CD14-positive monocyte (primary cell): Measurements from ENCODE around the gene KCNQ1. TPM values are rescaled to one million over a fixed set of nuclear protein-coding genes. Genes with fewer than 3 reads are reported as not detected.

Experiments used
- DNase-seq, 3 donors: peaks; one replicate each; pipeline ENCODE4 v3.0.0-alpha.2; 2011 to 2022
- H2AFZ ChIP-seq: 2 replicates; pipeline ENCODE4 v1.6.0; 2012; ENCODE audit warnings: mild to moderate bottlenecking, low read depth, low read length, inconsistent platforms; ENCODE audit not compliant: insufficient read depth, poor library complexity, severe bottlenecking
- H3K27ac ChIP-seq, 2 donors: 1 replicate in 1 of 2; 2 replicates in 1 of 2; pipeline ENCODE4 v1.5.1; 2012 to 2013; ENCODE audit warnings: low read length in 2 of 2, control low read depth in 1 of 2, inconsistent platforms in 1 of 2, low read depth in 1 of 2, mild to moderate bottlenecking in 1 of 2
- H3K27me3 ChIP-seq, 2 donors: one replicate each; pipeline versions ENCODE4 v1.6.0 to v1.6.1; 2011 to 2013; ENCODE audit warnings: low read length in 2 of 2; ENCODE audit not compliant: control insufficient read depth in 2 of 2, insufficient read depth in 2 of 2
- H3K36me3 ChIP-seq, 2 donors: replicated peaks in 1 of 2; 1 replicate in 1 of 2; 2 replicates in 1 of 2; pipeline versions ENCODE4 v1.5.1 to v1.6.1; 2012 to 2013; ENCODE audit warnings: low read length in 2 of 2, control low read depth in 1 of 2, inconsistent platforms in 1 of 2, mild to moderate bottlenecking in 1 of 2; ENCODE audit not compliant: insufficient read depth in 2 of 2, control insufficient read depth in 1 of 2
- H3K4me1 ChIP-seq, 2 donors: 1 replicate in 1 of 2; 2 replicates in 1 of 2; pipeline versions ENCODE4 v1.5.1 to v1.6.1; 2012 to 2013; ENCODE audit warnings: low read length in 2 of 2, control low read depth in 1 of 2, inconsistent platforms in 1 of 2, mild to moderate bottlenecking in 1 of 2, moderate library complexity in 1 of 2; ENCODE audit not compliant: insufficient read depth in 2 of 2, control insufficient read depth in 1 of 2
- H3K4me2 ChIP-seq: replicated peaks from 2 replicates; pipeline ENCODE3; 2012; ENCODE audit warnings: low read length, moderate library complexity, mild to moderate bottlenecking; ENCODE audit not compliant: poor library complexity, severe bottlenecking; ENCODE audit errors: extremely low read depth
- H3K4me3 ChIP-seq, 3 experiments: fragments of 200-600 bp in 1 of 3; sonication (generic) in 1 of 3; replicated peaks in 1 of 3; 1 replicate in 2 of 3; 2 replicates in 1 of 3; pipeline ENCODE4 v1.5.1; 2011 to 2013; ENCODE audit warnings: low read length in 3 of 3, mild to moderate bottlenecking in 3 of 3, control low read depth in 2 of 3, low read depth in 2 of 3, inconsistent platforms in 1 of 3, moderate library complexity in 1 of 3
- H3K79me2 ChIP-seq: 2 replicates; pipeline ENCODE4 v1.6.0; 2012; ENCODE audit warnings: mild to moderate bottlenecking, control low read depth, inconsistent platforms, low read length, moderate library complexity; ENCODE audit not compliant: insufficient read depth
- H3K9ac ChIP-seq: 2 replicates; pipeline ENCODE4 v1.6.0; 2017; ENCODE audit warnings: low read length, mild to moderate bottlenecking; ENCODE audit not compliant: insufficient read depth, poor library complexity, severe bottlenecking
- H3K9me3 ChIP-seq, 2 donors: replicated peaks in 1 of 2; 1 replicate in 1 of 2; 2 replicates in 1 of 2; pipeline versions ENCODE4 v1.5.1 to v1.6.1; 2012 to 2013; ENCODE audit warnings: low read length in 2 of 2, control low read depth in 1 of 2; ENCODE audit not compliant: control insufficient read depth in 1 of 2, insufficient read depth in 1 of 2
- H4K20me1 ChIP-seq: 2 replicates; pipeline ENCODE4 v1.6.0; 2012; ENCODE audit warnings: mild to moderate bottlenecking, low read length, control low read depth, moderate library complexity; ENCODE audit not compliant: insufficient read depth
- H3K27ac Mint-ChIP-seq, 7 donors: one replicate each; pipeline ENCODE4 v1.8.0; 2020; ENCODE audit warnings: mild to moderate bottlenecking in 7 of 7, mixed read lengths in 7 of 7, moderate library complexity in 6 of 7, inconsistent platforms in 2 of 7
- H3K27me3 Mint-ChIP-seq, 3 donors: one replicate each; pipeline ENCODE4 v1.8.0; 2021 to 2022; ENCODE audit warnings: low read depth in 3 of 3, mild to moderate bottlenecking in 3 of 3, mixed read lengths in 3 of 3, moderate library complexity in 3 of 3, inconsistent platforms in 1 of 3
- H3K36me3 Mint-ChIP-seq, 2 donors: one replicate each; pipeline ENCODE4 v1.8.0; 2020; ENCODE audit warnings: mixed read lengths in 2 of 2, inconsistent platforms in 1 of 2, mild to moderate bottlenecking in 1 of 2
- H3K4me1 Mint-ChIP-seq: one replicate; pipeline ENCODE4 v1.8.0; 2020; ENCODE audit warnings: mild to moderate bottlenecking, mixed read lengths
- H3K4me3 Mint-ChIP-seq, 2 donors: one replicate each; pipeline ENCODE4 v1.8.0; 2020; ENCODE audit warnings: mild to moderate bottlenecking in 2 of 2, mixed read lengths in 2 of 2, moderate library complexity in 1 of 2
- H3K9me3 Mint-ChIP-seq, 7 donors: one replicate each; pipeline ENCODE4 v1.8.0; 2020 to 2022; ENCODE audit warnings: mixed read lengths in 7 of 7, mild to moderate bottlenecking in 6 of 7, moderate library complexity in 6 of 7, inconsistent platforms in 2 of 7
- CTCF ChIP-seq: fragments of 200-600 bp; IDR thresholded peaks from one replicate; pipeline ENCODE4 v1.8.0; 2022; ENCODE audit warnings: antibody characterized with exemption, mild to moderate bottlenecking
- WGBS: methylation state at CpG from one replicate; pipeline ENCODE4 v1.1.5; 2013; ENCODE audit warnings: missing lambda C conversion rate; ENCODE audit not compliant: insufficient coverage; 5-methylcytosine and 5-hydroxymethylcytosine counted together
- intact Hi-C, 2 donors: fragments of 100-400 bp; cut with micrococcal nuclease; formaldehyde crosslinking; loops; one replicate each; pipeline versions ENCODE4 v1.15.0 to v1.15.1; 2023
- polyA plus RNA-seq, 3 donors: library from polyadenylated mRNA; depleted of rRNA in 1 of 3; unstranded in 2 of 3; stranded (reverse) in 1 of 3; fragments of 300-500 nt in 2 of 3; fragments of >200 nt in 1 of 3; fragmentation: Illumina TruSeq in 2 of 3; gene quantifications; 1 replicate in 2 of 3; 2 replicates in 1 of 3; pipeline ENCODE4 v1.2.3, GENCODE V29; 2012 to 2021

Gene KCNQ1
- polyA plus RNA-seq, 3 donors, result 14.9 to 31.8 (median 21.6) TPM

- DNase-seq, result no peak
- no peaks in the 10 kb centered on the region for H3K27me3 ChIP-seq
- H3K4me3 Mint-ChIP-seq, result no peak overlapping the region
- peaks cover 44 to 65% of the 10 kb centered on the region in 2 donors for H3K36me3 Mint-ChIP-seq
- no peak overlapping the region for H3K4me2 ChIP-seq
- no peak overlapping the region for H3K9ac ChIP-seq
- 92% methylated on average over 2 of the region's 10 CpGs for WGBS
- peaks cover 55 to 58% of the 10 kb centered on the region in 2 donors for H3K4me1 ChIP-seq
- no peak overlapping the region for H2AFZ ChIP-seq
- no peak overlapping the region for H3K27ac Mint-ChIP-seq
- H4K20me1 ChIP-seq, result peaks cover 88% of the 10 kb centered on the region
- intact Hi-C loops, result loop anchor here (5.0 to 10.0 kb wide), 2 partner anchors 47 to 334 kb away; no protein-coding TSS in a partner anchor
- no peak overlapping the region for H3K27ac ChIP-seq
- H3K4me3 ChIP-seq, result no peak overlapping the region
- no peak for TF ChIP-seq CTCF
- H3K36me3 ChIP-seq, result peaks cover 19 to 36% of the 10 kb centered on the region in 2 donors
- H3K4me1 Mint-ChIP-seq, result peaks cover 64% of the 10 kb centered on the region
- peaks cover 6% of the 10 kb centered on the region for H3K79me2 ChIP-seq
- H3K27me3 Mint-ChIP-seq, result peaks cover 2 to 3% (median 2%) of the 10 kb centered on the region in 3 donors
- no peaks in the 10 kb centered on the region for H3K9me3 Mint-ChIP-seq
- no peaks in the 10 kb centered on the region for H3K9me3 ChIP-seq
Measured at GRCh38 chr11:2529173-2529572, 84.4 kb downstream of the KCNQ1 start.

GRCh38 chr11:2529636-2530035 lies 84.8 kb downstream of the KCNQ1 start:
- Histone ChIP-seq H3K27me3 (no peaks in the 10 kb centered on the region), H3K4me1 (peaks cover 55 to 58% of the 10 kb centered on the region in 2 donors), H3K36me3 (peaks cover 19 to 36% of the 10 kb centered on the region in 2 donors), H3K27ac (no peak overlapping the region), H3K9me3 (no peaks in the 10 kb centered on the region), H3K4me3 (no peak overlapping the region), H2AFZ (no peak overlapping the region), H3K4me2 (no peak overlapping the region), H3K9ac (no peak overlapping the region), H4K20me1 (peaks cover 88% of the 10 kb centered on the region), H3K79me2 (peaks cover 6% of the 10 kb centered on the region)
- H3K9me3 Mint-ChIP-seq, result no peaks in the 10 kb centered on the region
- H3K27me3 Mint-ChIP-seq, result peaks cover 0 to 4% (median 2%) of the 10 kb centered on the region in 3 donors
- 93% methylated on average over 13 of the region's 14 CpGs for WGBS
- H3K36me3 Mint-ChIP-seq, result peaks cover 41 to 64% of the 10 kb centered on the region in 2 donors
- H3K4me1 Mint-ChIP-seq, result peaks cover 64% of the 10 kb centered on the region
- H3K27ac Mint-ChIP-seq, result no peak overlapping the region
- no peak for DNase-seq
- no peak overlapping the region for H3K4me3 Mint-ChIP-seq
- intact Hi-C loops, result loop anchor here (5.0 to 10.0 kb wide), 5 partner anchors 47 to 563 kb away; partner anchors contain the start of genes C11orf21 (in 1 of the 2) and TSPAN32 (in 1 of the 2)
- TF ChIP-seq CTCF, result no peak
